IPS DF 4.7 (cell line): ENCODE measurements around the gene FGF16.
A peak's percentile ranks its signal among the peaks of the same experiment; 100 is the strongest.
"Not testable (repeated sequence)": the region's sequence is repeated elsewhere in the genome, so short reads cannot be mapped to it uniquely, and the experiment has no call there.

Experiments used
- DNase-seq: peaks from one replicate; pipeline ENCODE4 v3.0.0-alpha.2; 2013; ENCODE audit warnings: low spot score; ENCODE audit errors: extremely low read depth

Gene FGF16

DNA sequence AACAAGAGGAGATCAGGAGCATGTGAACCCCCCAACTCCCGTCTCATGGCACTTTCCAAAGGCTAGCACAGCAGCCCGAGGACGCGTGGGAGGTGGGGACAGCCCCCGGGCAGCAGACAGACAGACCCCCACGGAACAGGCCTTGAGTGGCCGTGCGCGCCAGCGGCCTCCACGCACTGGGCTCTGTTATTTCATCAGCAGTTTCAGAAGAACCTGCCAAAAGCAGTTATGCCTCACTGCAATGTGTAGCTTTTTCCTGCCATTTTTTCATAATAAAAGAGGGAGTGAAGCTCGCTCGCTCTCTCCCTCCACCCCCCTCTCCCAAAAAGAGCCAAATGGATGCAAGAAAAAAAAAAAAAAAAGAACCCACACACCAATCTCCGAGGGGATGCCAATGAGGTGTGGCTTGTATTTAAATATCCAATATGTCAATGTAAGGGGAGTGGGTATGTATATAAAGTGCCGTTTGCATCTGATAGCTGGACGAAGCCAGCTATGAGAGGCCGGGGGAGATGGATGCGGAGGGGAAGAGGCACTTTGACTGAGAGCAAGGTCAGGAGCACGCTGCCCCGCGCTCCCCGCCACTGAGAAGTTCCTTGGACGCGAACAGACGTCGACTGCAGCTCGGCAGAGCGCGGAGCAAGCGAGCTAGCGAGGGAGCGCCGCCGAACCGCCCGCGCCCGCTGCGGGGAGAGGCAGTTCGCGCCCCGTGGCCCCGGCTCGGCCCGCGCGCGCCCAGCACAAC, at the start of gene FGF16:
TSS of gene FGF16 (plus strand) at position 482 of the 745 bp plus-strand sequence. CDS start 286 bp downstream, outside the sequence.
- no peak for DNase-seq

DNA sequence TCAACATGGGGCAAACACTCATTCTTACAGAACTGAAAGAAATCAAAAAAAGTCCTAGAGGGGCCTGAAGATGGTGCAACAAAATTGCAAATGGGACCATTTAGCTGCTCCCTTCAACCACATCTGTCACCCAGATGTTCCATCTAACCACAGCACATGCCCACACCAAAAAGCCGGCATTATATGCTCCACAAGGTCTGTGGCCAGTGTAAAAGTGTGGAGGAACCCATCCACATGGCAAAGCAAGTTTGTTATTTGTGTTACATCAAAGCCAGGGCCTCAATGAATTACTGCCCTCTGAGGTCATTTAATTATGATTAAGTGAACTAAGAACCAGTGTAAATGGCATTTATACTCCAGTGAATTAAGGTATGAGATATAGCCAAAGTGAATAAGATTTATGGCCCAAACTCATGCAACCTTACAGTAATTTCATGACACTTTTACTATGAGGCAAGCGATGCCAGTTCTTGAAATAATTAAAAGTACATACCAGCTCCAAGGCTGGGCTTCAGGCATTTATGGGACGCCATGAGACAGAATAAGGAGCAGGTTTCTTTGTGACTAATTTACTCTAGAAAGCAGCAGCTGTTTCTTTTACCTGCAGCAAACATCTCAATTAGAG, 48.7 kb upstream of the FGF16 start:
- DNase-seq = no peak

DNA sequence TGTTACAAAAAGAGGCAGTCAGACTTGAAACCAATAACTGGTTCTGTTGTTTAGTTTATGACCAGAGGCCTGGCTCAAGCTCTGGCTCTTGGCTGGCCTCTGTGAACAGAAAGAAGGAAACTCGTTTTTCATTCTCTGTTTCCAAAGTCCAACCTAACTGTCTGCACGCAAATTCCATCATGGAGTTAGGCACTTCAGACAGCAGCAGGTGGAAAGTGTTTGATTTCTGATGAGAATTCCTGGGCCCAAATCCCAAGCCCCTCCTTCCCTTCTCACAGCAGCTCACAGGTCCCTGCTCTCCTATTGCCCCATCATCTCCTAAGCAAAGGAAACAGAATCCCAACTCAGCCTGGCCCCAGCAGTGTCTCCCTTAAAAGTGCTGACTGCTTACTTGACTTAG, 42.8 kb upstream of the FGF16 start:
- DNase-seq = no peak

DNA sequence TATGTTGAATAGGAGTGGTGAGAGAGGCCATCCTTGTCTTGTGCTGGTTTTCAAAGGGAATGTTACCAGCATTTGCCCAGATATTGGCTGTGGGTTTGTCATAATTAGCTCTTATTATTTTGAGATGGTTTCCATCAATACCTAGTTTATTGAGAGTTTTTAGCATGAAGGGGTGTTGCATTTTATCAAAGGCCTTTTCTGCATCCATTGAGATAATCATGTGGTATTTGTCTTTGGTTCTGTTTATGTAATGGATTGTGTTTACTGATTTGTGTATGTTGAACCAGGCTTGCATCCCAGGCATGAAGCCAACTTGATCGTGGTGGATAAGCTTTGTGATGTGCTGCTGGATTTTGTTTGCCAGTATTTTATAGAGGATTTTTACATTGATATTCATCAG, 39.4 kb upstream of the FGF16 start:
- DNase-seq = not testable (repeated sequence)

DNA sequence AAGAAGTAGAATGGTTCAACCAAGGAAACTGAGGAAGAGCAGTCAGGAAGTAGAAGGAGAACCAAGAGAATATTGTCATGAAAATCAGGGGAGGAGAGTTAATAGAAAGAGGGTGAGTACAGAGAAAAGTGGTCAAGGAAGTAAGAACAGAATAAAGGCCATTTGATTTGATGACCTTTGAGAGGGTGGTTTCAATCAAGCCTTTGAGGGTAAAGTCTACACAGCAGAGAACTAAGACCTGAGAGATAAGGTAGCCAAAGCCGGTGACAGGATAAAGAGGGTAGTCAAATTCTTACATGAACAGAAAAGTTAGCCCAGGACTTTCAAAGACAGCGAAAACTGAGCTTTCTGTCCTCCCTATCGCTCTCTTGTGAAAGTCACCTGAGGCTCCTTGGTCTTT, 34.6 kb upstream of the FGF16 start:
- no peak for DNase-seq

DNA sequence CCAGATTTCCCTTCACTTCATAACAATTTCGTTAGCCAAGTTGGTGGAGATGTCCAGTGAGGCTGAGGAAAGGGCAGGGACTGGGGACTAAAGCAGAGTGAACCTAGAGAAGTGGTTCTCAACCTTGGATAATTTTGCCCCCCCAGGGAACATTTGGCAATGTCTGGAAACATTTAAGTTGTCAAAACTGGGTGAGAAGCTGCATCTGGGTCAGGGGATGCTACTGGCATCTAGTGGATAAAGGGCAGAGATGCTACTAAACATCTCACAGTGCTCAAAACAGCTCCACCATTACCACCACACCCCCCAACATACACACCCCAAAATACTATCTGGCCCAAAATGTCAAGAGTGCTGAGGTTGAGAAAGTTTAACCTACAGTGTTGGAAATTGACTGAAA, 32.0 kb upstream of the FGF16 start:
- no peak for DNase-seq

DNA sequence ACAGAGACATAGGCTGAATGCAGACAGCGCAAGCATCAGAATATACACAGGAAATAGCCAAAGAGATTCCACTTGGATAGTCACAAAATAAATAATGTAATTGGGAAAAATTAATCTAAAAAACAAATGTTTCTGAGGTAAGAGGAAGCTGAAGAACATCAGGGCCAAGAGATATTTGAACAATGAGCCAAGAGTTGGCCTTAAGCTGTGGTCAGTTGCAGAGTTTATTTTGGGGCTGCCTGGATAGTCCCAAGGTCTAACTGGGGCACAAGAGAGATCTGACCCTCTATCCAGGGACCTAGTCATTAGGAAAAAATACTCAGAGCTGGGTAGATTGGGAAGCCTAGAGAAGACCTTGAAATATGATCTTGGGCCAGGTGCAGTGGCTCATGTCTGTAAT, 31.3 kb upstream of the FGF16 start:
- no peak for DNase-seq

DNA sequence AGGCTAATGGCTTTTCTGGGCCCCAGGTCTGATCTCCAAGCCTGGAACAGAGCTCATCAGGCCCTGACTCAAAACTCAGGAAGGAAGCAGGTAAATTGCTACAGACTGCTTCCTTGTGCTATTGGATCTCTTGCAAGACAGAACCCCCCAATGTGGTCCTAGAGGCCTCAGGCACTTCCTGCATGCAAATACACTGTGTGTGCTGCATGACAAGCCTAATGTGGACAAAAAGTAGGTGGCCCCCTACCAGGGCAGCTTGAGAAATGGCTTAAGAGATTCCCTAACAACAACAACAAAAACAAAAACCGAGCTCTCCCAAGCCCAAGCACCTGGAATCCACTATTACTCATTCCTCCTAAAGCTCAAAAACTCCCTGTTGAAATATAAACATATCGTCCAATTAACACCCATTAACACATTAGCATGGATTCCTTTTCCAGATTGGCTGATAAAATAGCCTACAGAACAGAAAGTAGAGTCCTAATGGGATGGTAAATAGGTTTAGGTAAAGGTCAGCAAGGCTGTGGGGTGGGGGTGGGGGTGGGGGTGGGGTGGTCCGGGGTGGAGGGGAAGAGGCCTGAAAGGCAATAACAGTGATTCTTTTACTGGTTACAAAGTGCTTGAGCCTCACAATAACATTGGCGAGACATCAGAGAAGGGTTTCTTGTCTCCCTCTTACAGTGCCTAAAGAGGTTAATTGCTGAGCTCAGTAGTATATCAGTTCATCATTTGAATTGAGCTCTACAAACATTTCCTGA, 24.1 kb upstream of the FGF16 start:
- peak; percentile 44 for DNase-seq

DNA sequence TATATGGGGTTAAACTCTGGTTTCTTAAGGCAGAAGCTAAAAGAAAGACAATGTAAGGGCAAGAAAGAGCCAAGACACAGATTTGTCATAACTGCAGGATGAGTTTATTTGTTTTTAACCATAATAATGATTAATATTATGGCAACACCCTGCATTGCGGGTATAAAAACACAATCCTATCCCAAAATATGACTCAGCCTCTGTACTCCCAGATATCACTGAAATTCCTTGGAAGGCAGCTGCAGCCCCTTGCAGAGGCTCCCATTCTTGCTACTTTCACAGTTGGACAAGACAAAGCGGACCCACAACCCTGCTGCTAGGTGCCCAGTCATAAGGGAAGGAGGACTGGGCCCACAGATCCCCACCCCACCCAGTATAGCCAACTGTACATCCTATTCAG, 20.4 kb upstream of the FGF16 start:
- no peak for DNase-seq

DNA sequence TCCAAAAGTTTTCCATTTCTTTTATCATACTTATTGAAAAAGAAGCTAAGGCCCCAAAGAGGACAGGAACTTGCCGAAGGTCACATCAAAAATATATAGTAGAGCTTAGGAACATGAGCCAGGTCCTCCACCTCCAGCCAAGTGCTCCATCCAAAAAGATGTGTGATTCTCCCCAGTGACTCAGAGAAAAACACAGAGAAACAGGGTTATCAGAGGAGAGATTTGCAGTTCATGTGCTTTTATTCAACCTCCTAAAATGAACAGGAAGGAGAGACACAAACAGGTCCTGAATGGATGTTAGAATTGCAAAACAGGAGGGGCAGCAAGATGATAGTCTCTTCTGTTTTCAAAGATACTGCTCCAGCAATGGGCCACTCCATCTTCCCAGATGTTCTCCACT, 19.6 kb upstream of the FGF16 start:
- no peak for DNase-seq

DNA sequence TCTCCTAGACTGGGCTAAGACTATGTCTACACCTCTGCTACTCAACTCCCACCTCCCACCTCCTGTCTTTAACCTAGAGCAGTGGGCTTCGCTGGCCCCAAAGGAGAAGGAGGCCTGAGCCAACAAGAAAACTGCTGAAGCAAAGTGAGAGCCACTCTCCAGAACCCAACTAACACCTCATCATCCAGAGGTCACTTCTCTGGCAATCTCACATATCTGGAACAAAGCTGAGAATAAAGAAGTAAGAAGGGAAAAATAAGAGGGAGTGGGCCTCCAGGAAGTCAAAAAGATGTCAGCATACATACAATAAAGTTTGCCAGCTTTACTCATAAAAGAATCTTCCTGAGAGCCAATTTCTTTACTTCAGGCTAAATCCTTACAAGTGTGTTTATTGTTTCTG, 18.6 kb upstream of the FGF16 start:
- no peak for DNase-seq

DNA sequence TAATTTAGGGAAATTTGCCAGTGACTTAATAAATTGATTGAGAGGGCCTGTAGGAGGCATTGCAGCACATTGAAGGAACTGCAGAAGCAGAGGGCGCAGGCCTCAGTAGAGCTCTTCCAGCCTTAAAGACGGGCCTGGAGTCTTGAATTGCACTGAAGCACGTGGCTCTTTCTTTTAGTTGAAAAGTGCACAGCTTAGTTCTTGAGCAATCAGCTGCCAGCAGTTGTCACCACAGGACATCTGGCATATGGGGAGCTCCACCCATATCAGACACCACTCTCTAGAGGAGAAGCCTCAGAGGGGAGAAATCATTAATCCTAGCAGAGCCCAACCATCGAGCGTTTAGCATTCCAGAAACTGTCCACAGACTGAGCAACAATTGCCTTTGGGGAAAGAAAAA, 16.0 kb upstream of the FGF16 start:
- no peak for DNase-seq

DNA sequence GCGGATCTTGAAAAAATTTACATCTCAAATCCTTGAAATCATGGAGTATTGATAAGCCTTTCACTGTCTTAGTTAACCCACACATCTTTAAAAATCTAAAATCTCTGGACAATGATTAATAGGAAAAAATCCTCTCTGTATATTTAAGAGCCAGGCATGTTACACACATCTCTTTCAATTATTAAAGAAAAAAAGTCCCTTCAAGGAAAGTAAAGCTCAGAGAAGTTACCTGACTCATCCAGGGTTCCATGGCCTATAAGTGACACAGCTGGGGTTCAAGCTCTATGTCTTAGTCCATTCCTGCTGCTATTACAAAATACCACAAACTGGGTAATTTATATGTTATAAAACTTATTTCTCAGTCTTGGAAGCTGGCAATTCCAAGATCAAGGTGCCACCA, 14.2 kb upstream of the FGF16 start:
- DNase-seq = no peak

DNA sequence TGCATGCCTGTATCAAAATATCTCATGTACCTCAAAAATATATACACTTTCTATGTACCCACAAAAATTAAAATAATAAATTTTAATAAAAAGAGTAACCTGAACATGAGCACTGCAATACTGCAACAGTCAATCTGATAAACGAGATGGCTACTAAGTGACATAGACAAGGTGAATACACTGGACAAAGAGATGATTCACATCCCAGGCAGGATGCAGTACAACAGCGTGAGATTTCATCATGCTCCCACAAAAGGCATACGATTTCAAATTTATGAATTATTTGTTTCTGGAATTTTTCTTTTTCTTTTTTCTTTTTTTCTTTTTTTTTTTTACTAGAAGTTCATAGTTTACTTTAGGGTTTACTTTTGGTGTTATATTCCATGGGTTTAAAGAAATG, 12.2 kb upstream of the FGF16 start:
- DNase-seq = no peak

DNA sequence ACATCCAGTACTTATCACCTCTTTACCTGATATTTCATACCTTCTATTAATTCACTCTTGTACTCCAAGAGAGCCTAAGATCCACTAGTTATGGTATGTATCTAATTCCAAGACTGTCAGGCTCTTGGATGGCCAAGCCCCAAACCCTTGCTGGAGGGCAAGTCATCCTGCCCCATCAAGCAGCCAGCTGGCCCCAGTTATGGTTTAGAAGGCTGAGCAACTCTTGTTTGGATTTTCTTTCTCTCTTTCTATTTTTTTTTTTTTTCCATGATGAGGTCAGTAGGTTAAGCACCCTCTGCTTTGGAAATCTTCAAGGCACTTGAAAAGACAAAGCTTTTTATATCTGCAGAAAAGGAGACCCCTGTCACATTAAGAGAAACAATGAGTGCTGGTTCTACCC, 10.9 kb upstream of the FGF16 start:
- DNase-seq = no peak

DNA sequence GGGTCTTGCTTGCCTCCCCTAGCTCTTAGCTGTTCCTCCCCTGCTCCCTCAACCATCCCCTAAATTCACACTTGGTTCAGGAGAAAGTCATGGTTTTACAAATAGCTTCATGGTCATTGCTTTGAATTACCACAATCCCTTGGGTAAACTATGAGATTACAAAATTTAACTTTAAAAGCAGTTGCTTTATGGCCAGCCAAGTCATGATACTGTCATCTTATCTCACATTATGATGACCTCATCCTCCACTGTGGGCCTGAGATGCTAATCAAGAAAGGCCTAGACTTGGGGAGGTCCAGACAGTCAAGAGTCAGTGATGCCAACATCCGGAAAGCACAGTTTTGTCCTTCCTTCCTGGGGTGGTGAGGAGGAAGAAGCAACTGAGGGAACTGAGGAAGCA, 10.5 kb upstream of the FGF16 start:
- DNase-seq = no peak

DNA sequence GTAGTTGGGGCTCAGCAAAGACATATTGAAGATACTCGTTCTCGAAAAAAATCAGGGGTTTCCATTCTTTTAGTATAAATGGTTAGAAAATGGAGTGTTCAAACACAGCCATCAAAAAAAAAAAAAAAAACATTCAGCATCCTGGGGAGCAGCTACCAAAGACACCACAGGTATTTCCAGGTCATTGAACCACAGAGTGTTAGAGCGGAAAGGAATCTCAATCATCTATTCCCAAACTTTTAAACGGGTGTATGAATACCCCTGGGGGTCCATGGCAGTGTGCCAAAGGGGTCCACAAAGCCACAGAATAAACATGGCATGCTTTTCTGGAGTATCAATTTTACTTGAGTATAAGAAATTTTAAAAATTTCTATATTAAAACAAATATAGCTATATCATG, 6.9 kb upstream of the FGF16 start:
- no peak for DNase-seq

DNA sequence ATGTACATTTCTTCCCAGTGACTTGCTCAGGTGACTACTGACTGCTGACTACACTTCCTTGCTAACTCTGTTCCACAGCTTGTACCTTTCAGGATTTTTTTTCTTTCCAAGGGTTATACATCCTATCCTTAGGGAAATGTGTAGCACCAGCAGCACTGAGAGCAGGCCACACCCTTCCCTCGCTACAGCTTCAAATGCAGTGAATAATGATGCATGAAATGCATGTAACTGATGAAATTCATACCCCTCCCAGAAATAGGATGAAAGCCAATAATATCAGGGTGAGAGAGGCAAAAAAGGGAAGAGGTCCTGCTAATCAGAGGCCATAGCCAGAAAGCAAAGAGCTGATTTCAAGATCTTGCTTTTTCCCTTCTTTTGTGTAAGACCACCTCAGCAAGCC, 6.2 kb upstream of the FGF16 start:
- DNase-seq = no peak

DNA sequence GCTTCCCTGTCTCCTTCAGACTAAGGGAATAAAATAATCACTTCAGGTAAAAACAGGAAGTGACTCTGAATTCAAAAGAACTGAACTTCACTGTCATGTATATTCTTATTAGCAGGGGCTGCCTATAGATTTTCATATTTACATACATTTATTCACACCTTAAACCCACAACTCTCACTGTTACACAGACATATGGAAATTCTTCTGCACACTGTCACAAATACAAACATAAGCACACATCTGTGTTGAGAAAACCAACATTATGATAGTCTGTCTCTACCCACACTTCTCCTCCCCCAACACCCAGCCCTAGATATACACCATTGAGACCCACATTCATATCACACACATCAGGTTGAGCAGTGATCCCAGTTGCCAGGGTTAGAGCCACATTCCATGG, 5.7 kb upstream of the FGF16 start:
- no peak for DNase-seq

DNA sequence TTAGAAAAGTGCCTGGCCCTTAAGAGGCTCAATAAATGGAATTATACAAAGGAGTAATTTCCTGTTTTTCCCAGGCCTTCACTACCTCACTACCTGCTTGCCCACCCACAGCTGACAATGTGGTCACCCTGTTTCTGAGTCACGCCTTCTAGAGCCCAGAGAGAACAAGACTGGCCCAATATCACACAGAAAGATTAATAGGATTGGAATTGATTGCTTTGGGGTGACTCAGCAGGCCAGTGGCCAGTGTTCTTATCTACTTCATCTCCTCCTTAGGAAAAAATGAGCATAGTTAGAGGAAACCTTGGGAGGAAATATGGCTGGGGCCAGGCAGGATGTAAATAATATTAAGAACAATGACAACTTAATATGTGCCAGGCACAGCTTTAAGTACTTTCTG, 4.5 kb upstream of the FGF16 start:
- DNase-seq = no peak

DNA sequence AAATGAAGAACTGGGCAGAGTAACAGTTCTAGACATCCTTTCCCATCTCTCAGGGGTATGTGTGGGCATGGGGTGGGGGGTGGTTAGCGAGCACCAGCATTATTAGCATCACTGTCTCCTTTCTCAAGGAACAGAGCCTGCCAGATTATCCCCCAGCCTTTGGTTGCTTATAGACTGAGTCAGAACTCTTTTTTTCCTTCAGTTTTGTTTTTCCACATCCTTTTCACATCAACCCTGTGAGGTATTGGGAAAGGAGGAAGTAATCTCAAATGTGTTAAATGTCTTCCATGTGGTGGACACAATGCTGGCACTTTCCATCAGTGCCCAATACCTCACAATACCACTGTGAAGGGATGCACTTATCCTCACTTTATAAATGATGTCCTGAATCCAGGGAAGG, 3.1 kb upstream of the FGF16 start:
- DNase-seq = no peak

DNA sequence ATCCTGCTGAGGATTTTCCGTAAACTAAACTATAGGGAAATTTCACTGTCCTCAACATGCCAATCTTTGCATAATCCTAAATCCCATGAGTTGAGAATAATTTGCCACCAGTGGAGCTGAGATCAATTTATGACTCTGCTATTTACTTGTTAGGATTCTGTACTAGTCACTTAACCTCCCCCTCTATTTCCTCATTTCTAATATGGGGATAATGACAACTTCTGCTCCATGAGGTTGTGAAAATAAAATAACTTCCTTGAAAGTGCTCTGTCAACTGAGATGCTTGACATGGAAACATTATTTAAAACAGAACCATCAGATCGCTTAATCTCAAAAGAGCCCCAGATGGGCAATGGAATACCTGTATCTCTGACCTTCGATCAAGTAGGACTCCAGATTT, 2.6 kb upstream of the FGF16 start:
- no peak for DNase-seq
